T-helper 17 cell (primary cell): ENCODE results near the gene TPO. TPM values are rescaled to one million over a fixed set of nuclear protein-coding genes. Genes with fewer than 3 reads are reported as not detected.

Source experiments
- ATAC-seq: fragments of 150-1000 bp; cut with Tn5 transposase; 2 replicates; pipeline ENCODE4 v1.10.0; 2021; ENCODE audit warnings: mild to moderate bottlenecking, moderate library complexity
- DNase-seq, 3 donors: peaks; one replicate each; pipeline versions ENCODE4 v3.0.0 to v3.0.0-alpha.2; 2020 to 2021
- H3K9me3 ChIP-seq: one replicate; pipeline ENCODE4 v1.7.0; 2013; ENCODE audit warnings: low read length, mild to moderate bottlenecking; ENCODE audit not compliant: control insufficient read depth, poor library complexity, severe bottlenecking
- H3K27ac Mint-ChIP-seq: one replicate; pipeline ENCODE4 v1.8.0; 2022; ENCODE audit warnings: mild to moderate bottlenecking, moderate library complexity, mixed read lengths
- H3K27me3 Mint-ChIP-seq: one replicate; pipeline ENCODE4 v1.8.0; 2022; ENCODE audit warnings: mixed read lengths
- H3K36me3 Mint-ChIP-seq: one replicate; pipeline ENCODE4 v1.8.0; 2022; ENCODE audit warnings: low read depth, mixed read lengths
- H3K4me1 Mint-ChIP-seq: one replicate; pipeline ENCODE4 v1.8.0; 2022; ENCODE audit warnings: mild to moderate bottlenecking, mixed read lengths
- H3K4me3 Mint-ChIP-seq: one replicate; pipeline ENCODE4 v1.8.0; 2022; ENCODE audit warnings: mild to moderate bottlenecking, moderate library complexity, mixed read lengths
- total RNA-seq, 4 donors: library from RNA in 2 of 4; stranded (reverse) in 2 of 4; gene quantifications; one replicate each; pipeline ENCODE4 v1.2.3 and lab custom pipeline; 2022 to 2026

The TPO gene
- total RNA-seq, 2 donors from 2014 or later = 0.44 to 2.4 TPM

GRCh38 chr2:1462994-1463393 is 49.7 kb downstream of the TPO start:
- Mint-ChIP-seq H3K4me3 (no peak overlapping the region), H3K36me3 (no peaks in the 10 kb centered on the region), H3K4me1 (peaks cover 6% of the 10 kb centered on the region), H3K27me3 (no peaks in the 10 kb centered on the region), H3K27ac (no peak overlapping the region)
- H3K9me3 ChIP-seq = no peaks in the 10 kb centered on the region
- ATAC-seq (no peak), DNase-seq (no peak)

GRCh38 chr2:1472350-1472749 is 59.1 kb downstream of the TPO start:
- H3K36me3 Mint-ChIP-seq = no peaks in the 10 kb centered on the region
- DNase-seq (no peak), ATAC-seq (no peak)
- H3K4me1 Mint-ChIP-seq = peaks cover 4% of the 10 kb centered on the region
- H3K27me3 Mint-ChIP-seq = peaks cover 4% of the 10 kb centered on the region
- no peaks in the 10 kb centered on the region for H3K9me3 ChIP-seq
- no peak overlapping the region for H3K4me3 Mint-ChIP-seq
- no peak overlapping the region for H3K27ac Mint-ChIP-seq

- ATAC-seq = no peak
- Mint-ChIP-seq H3K27ac (no peak overlapping the region), H3K27me3 (peaks cover 4% of the 10 kb centered on the region), H3K4me3 (no peak overlapping the region), H3K36me3 (no peaks in the 10 kb centered on the region), H3K4me1 (peaks cover 12% of the 10 kb centered on the region)
- no peaks in the 10 kb centered on the region for H3K9me3 ChIP-seq
- no peak for DNase-seq
Measured at GRCh38 chr2:1476617-1477195, 63.4 kb downstream of the TPO start.

GRCh38 chr2:1477196-1478040 is 64.2 kb downstream of the TPO start:
- no peaks in the 10 kb centered on the region for H3K9me3 ChIP-seq
- no peak for ATAC-seq
- no peak for DNase-seq
- no peak overlapping the region for H3K27ac Mint-ChIP-seq
- no peak overlapping the region for H3K4me3 Mint-ChIP-seq
- H3K27me3 Mint-ChIP-seq = peaks cover 4% of the 10 kb centered on the region
- H3K36me3 Mint-ChIP-seq = no peaks in the 10 kb centered on the region
- H3K4me1 Mint-ChIP-seq = peaks cover 8% of the 10 kb centered on the region

GRCh38 chr2:1478311-1479305 is 65.3 kb downstream of the TPO start:
- peaks cover 10% of the 10 kb centered on the region for H3K4me1 Mint-ChIP-seq

GRCh38 chr2:1479346-1479745 is 66.1 kb downstream of the TPO start:
- Mint-ChIP-seq H3K4me3 (no peak overlapping the region), H3K4me1 (peaks cover 10% of the 10 kb centered on the region), H3K27me3 (peaks cover 4% of the 10 kb centered on the region), H3K36me3 (no peaks in the 10 kb centered on the region), H3K27ac (peak overlapping the region; percentile 76)
- DNase-seq (no peak), ATAC-seq (no peak)
- no peaks in the 10 kb centered on the region for H3K9me3 ChIP-seq

More at GRCh38 chr2:1478311-1479305, 65.3 kb downstream of the TPO start:
- H3K4me3 Mint-ChIP-seq = no peak overlapping the region
- no peaks in the 10 kb centered on the region for H3K9me3 ChIP-seq
- ATAC-seq = no peak
- H3K27ac Mint-ChIP-seq = peak overlapping the region; percentile 76
- H3K36me3 Mint-ChIP-seq = no peaks in the 10 kb centered on the region
- H3K27me3 Mint-ChIP-seq = peaks cover 4% of the 10 kb centered on the region
- no peak for DNase-seq

- H3K27ac Mint-ChIP-seq = no peak overlapping the region
- DNase-seq (no peak), ATAC-seq (no peak)
- H3K27me3 Mint-ChIP-seq = peaks cover 4% of the 10 kb centered on the region
- no peaks in the 10 kb centered on the region for H3K36me3 Mint-ChIP-seq
- peaks cover 10% of the 10 kb centered on the region for H3K4me1 Mint-ChIP-seq
- H3K9me3 ChIP-seq = no peaks in the 10 kb centered on the region
- H3K4me3 Mint-ChIP-seq = no peak overlapping the region
Measured at GRCh38 chr2:1480671-1481076, 67.4 kb downstream of the TPO start.

- Mint-ChIP-seq H3K36me3 (no peaks in the 10 kb centered on the region), H3K4me3 (no peak overlapping the region), H3K27me3 (no peaks in the 10 kb centered on the region), H3K4me1 (peaks cover 10% of the 10 kb centered on the region), H3K27ac (no peak overlapping the region)
- DNase-seq (no peak), ATAC-seq (no peak)
- H3K9me3 ChIP-seq = no peaks in the 10 kb centered on the region
Measured at GRCh38 chr2:1481406-1482252, 68.4 kb downstream of the TPO start.

GRCh38 chr2:1482253-1482675 is 69.0 kb downstream of the TPO start:
- H3K27me3 Mint-ChIP-seq = no peaks in the 10 kb centered on the region
- H3K9me3 ChIP-seq = no peaks in the 10 kb centered on the region
- no peak overlapping the region for H3K4me3 Mint-ChIP-seq
- no peak for DNase-seq
- no peaks in the 10 kb centered on the region for H3K36me3 Mint-ChIP-seq
- no peak for ATAC-seq
- peaks cover 10% of the 10 kb centered on the region for H3K4me1 Mint-ChIP-seq
- H3K27ac Mint-ChIP-seq = no peak overlapping the region

- no peak overlapping the region for H3K4me3 Mint-ChIP-seq
- DNase-seq = no peak
- no peaks in the 10 kb centered on the region for H3K36me3 Mint-ChIP-seq
- H3K9me3 ChIP-seq = no peaks in the 10 kb centered on the region
- no peaks in the 10 kb centered on the region for H3K27me3 Mint-ChIP-seq
- H3K27ac Mint-ChIP-seq = no peak overlapping the region
- no peak for ATAC-seq
- H3K4me1 Mint-ChIP-seq = peaks cover 8% of the 10 kb centered on the region
Measured at GRCh38 chr2:1482981-1483380, 69.7 kb downstream of the TPO start.

- H3K4me1 Mint-ChIP-seq = peaks cover 7% of the 10 kb centered on the region
- no peaks in the 10 kb centered on the region for H3K9me3 ChIP-seq
- H3K4me3 Mint-ChIP-seq = no peak overlapping the region
- H3K36me3 Mint-ChIP-seq = no peaks in the 10 kb centered on the region
- H3K27me3 Mint-ChIP-seq = no peaks in the 10 kb centered on the region
- no peak overlapping the region for H3K27ac Mint-ChIP-seq
- ATAC-seq (no peak), DNase-seq (no peak)
Measured at GRCh38 chr2:1483551-1483950, 70.3 kb downstream of the TPO start.

- no peak overlapping the region for H3K4me3 Mint-ChIP-seq
- H3K36me3 Mint-ChIP-seq = no peaks in the 10 kb centered on the region
- H3K27me3 Mint-ChIP-seq = no peaks in the 10 kb centered on the region
- no peak for DNase-seq
- no peak for ATAC-seq
- no peak overlapping the region for H3K27ac Mint-ChIP-seq
- peaks cover 8% of the 10 kb centered on the region for H3K4me1 Mint-ChIP-seq
- no peaks in the 10 kb centered on the region for H3K9me3 ChIP-seq
Measured at GRCh38 chr2:1484131-1484884, 71.0 kb downstream of the TPO start.
